ENCODE measurements around the gene CACNA1C.

- TF ChIP-seq GATA3 (IDR thresholded peaks at IDR 0.05; ENCODE audit: low read depth, low read length): no peak
- no peak for TF ChIP-seq GATA2 (IDR thresholded peaks at IDR 0.05; ENCODE audit: low read depth, low read length)
These were observed 362.8 kb downstream of the CACNA1C start for GRCh38 chr12:2415568-2415944.
